Suppressor macrophage treated with lipopolysaccharide for 1 hour (primary cell): ENCODE data around the gene RNF213.
A peak's percentile ranks its signal among the peaks of the same experiment; 100 is the strongest.
"Not testable (repeated sequence)": the region's sequence is repeated elsewhere in the genome, so short reads cannot be mapped to it uniquely, and the experiment has no call there.

ENCODE experiments used
- DNase-seq, 3 donors: peaks; one replicate each; pipeline ENCODE4 v3.0.0-alpha.2; 2020 to 2022

RNF213 gene

GRCh38 chr17:80274331-80274730 is 13.7 kb downstream of the RNF213 start:
- DNase-seq, result no peak

- no peak for DNase-seq
Measured at GRCh38 chr17:80274871-80275449, 14.3 kb downstream of the RNF213 start.

DNA sequence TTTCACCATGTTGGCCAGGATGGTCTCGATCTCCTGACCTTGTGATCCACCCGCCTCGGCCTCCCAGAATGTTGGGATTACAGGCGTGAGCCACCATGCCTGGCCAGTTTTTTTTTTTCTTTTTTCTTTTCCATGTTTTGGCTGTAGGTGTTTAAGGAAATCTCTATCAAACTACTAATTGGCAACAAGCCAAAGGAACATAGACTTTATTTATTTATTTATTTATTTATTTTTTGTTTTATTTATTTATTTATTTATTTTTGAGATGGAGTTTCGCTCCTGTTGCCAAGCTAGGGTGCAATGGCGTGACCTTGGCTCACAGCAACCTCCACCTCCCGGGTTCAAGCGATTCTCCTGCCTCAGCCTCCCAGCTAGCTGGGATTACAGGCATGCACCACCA is 15.2 kb downstream of the RNF213 start:
- not testable (repeated sequence) for DNase-seq

DNA sequence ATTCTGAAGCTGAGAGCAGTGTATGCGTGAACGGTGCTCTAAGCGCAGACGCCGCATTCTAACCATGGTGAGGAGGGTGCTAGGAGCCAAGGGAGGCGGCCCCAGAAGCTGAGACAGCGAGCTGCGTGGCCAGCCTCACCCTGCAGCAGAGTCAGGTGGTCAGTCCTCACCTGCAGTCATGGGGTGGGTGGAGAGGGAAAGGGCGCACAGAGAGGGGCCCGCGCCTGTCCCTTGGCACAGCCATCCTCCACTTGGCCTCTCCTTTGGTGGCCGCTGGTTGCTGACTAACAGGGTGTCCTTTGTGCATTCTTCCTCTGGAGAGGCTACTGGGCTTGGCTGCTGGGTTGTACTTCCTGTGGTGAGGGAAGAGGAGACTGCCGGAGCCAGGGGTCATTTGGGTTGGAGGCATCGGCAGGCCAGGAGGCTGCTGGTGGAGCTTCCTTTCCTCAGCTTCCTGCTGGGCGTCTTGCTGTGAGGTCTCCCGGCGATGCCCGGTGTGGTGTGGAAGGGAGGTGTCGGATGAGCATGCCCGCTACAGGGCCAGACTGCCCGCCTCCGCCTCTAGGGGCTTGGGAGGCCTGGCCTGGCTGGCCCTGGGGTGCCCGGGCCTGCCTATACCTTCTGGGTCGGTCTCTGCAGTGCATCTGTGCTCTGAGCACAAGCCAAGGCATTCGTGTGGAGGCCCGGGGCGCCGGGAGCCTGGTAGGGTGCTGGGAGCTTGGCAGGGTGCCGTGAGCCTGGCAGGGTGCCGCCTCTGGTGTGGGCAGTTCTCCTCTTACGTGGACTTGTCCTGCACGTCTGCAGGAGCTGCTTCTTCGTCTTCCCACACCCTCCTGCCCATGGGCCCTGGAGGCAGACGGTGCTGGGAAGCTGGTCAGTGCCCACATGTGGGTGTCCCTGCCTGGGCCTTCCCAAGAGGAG is 17.4 kb downstream of the RNF213 start:
- no peak for DNase-seq

DNA sequence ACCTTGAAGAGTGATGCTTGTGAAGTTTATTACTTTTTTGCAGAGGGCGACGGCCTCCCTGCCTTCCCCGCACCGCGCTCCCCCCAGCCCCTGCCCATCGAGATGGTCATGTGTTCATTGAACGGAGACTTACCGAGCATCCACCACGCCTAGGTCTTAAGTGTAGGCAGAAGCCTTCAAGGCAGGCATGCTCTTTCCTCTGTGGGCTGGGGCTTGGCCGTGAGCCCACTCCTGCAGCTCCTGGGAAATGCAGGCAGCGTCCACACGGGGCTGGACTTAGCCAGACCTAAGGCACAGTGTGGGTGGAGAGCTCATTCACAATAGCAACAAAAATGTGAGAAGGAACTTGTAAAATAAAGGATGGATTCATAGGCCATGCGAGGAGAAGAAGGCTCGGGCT is 19.2 kb downstream of the RNF213 start:
- DNase-seq, result peak in 1 of 3 donors; percentile 75

- no peak for DNase-seq
Measured at GRCh38 chr17:80281516-80281915, 20.9 kb downstream of the RNF213 start.

- no peak for DNase-seq
Measured at GRCh38 chr17:80283116-80283852, 22.6 kb downstream of the RNF213 start.

DNA sequence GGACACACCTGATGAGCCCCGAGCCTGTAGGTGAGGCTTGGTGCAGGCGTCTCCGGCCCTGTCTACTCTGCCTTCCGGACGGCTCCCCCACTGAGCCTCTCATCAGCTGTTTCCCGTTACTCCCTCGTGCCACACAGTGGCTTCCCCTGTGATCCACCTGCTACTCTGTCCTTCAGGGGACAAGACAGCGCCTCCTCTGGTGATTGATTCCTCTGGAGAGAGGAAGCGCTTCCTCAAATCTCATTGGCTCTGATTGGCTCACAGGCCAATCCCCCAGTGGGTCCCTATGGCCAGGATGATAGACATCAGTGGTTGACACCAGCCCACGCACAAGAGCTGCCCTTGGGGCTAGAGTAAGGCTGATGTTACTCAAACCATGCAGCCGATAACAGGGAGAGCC is 24.0 kb downstream of the RNF213 start:
- peak in 2 of 3 donors; percentile 49 to 59 for DNase-seq

- no peak for DNase-seq
Measured at GRCh38 chr17:80285237-80285920, 24.7 kb downstream of the RNF213 start.

- no peak for DNase-seq
Measured at GRCh38 chr17:80286638-80286960, 25.9 kb downstream of the RNF213 start.

DNA sequence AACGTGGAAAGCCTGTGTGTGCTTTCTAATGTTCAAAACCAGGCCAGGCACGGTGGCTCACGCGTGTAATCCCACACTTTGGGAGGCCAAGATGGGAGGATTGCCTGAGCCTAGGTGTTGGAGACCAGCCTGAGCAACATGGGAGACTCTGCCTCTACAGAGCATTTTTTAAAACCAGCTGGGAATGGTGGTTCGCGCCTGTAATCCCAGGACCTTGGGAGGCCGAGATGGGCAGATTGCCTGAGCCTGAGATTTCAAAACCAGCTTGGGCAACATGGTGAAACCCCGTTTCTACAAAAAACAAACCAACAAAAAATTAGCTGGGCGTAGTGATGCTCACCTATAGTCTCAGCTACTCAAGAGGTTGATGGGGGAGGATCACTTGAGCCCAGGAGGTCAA is 26.4 kb downstream of the RNF213 start:
- no peak for DNase-seq

- no peak for DNase-seq
Measured at GRCh38 chr17:80287806-80288567, 27.3 kb downstream of the RNF213 start.

GRCh38 chr17:80289616-80290015 is 29.0 kb downstream of the RNF213 start:
- DNase-seq, result no peak

DNA sequence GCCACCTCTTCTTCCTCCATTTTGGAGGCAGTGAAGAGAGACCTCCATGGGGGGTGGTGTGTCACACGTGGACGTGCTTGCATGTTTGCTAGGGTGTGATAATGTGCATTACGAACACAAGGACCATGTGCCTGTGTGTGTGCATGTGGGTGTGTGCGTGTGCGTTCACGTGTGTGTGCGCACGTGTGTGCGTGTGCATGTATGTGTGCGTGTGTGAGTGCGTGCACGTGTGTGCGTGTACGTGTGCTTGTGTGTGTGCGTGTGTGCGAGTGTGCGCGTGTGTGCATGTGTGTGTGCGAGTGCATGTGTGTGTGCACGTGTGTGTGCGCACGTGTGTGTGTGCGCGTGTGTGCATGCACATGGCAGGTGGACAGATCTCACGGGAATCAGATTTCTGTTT is 29.5 kb downstream of the RNF213 start:
- no peak for DNase-seq

GRCh38 chr17:80291260-80291659 is 30.6 kb downstream of the RNF213 start:
- no peak for DNase-seq

GRCh38 chr17:80291691-80292487 is 31.2 kb downstream of the RNF213 start:
- DNase-seq, result no peak

DNA sequence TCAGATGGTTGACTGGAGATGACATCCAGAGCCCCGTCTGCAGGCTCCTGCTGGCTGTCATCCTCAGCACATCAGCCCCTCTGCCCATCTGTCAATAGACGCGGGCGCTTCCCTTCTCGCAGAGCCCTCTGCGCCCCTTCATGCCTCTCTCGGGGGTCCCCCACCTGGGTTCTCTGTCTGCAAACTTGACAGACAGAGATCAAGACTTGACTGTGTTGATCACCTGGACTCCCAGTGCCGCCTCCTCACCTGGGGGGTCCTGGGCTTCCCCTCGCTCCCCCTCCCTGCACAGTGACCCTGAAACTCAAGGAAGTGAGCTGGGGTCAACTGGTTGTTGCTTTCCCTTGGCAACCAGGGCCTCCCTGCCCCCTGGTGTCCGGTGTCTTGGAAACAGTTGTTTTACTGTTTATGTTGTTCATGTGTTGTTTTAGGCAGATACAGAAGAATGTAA is 31.9 kb downstream of the RNF213 start:
- DNase-seq, result no peak

DNA sequence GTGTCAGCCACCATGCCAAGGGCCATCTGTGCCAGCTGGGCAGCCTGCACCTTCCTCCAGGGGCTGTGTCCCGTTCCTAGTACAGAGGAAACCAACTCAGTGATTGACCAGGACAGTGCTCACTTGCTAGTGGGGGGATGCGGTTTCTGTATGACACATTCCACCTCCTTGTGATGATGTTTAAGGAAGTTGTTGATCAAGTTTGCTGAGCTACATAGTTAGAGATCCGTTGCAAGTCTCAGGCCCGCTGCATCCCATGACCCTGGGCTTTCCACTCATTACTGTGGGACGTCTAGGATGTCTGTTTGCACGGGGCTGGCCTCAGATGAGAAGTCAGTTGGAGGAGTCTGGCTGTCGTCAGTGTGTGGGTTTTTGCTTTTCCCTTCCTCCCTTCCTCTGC is 33.6 kb downstream of the RNF213 start:
- DNase-seq, result peak; percentile 89 to 90 (median 90)

DNA sequence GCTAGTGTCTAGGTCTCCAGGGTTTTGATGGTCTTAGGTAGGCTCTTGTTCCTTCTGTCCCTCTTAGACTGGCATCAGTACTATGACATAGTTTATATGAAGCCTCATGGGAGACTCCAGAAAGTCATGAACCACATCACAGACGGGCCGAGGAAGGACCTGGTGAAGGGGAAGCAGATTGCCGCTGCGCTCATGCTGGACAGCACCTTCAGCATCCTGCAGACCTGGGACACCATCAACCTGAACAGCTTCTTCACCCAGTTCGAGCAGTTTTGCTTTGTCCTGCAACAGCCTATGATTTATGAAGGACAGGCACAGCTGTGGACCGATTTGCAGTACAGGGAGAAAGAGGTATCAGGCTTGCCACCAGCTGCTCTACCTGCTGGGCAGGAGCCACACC is 34.0 kb downstream of the RNF213 start:
- no peak for DNase-seq

GRCh38 chr17:80295146-80295545 is 34.5 kb downstream of the RNF213 start:
- DNase-seq, result no peak

DNA sequence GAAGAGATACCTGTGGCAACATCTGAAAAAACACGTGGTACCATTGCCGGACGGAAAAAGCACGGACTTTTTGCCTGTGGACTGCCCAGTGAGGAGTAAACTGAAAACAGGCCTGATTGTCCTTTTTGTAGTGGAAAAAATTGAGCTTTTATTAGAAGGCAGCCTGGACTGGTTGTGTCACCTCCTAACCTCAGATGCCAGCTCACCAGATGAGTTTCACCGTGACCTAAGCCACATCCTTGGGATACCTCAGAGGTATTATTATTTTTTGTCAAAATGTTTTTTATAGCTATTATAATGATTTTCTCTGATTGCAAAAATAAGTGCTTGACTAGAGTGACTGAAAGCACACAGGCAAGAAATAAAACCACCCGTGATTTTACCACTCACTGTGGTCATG is 34.9 kb downstream of the RNF213 start:
- no peak for DNase-seq

GRCh38 chr17:80296221-80296620 is 35.6 kb downstream of the RNF213 start:
- DNase-seq, result no peak
